ENCODE data around the gene SELENOO. TPM values are rescaled to one million over a fixed set of nuclear protein-coding genes. Genes with fewer than 3 reads are reported as not detected.

Gene SELENOO
- total RNA-seq, 1 experiment from 2014 or later = 29.6 TPM

GRCh38 chr22:50182176-50183081 lies 18.4 kb upstream of the SELENOO start:
- POLR2A ChIA-PET = no interaction called here
- no TSS peak for BruUV-seq (replicated peaks)
- Histone ChIP-seq H3K79me2 (ENCODE audit: insufficient read depth, low read length) (peaks cover 14% of the 10 kb centered on the region), H3K9me2 (ENCODE audit: insufficient read depth) (no peaks in the 10 kb centered on the region), H3K4me1 (ENCODE audit: control insufficient read depth in 1 of 2, insufficient read depth in 2 of 2, low read length in 2 of 2) (peaks cover 18 to 28% of the 10 kb centered on the region in 2 experiments; a peak in 3 of 4 replicates), H4K20me1 (ENCODE audit: insufficient read depth) (no peaks in the 10 kb centered on the region), H3K9ac (ENCODE audit: low read length) (no peak overlapping the region), H2AFZ (ENCODE audit: low read depth, low read length, poor library complexity, severe bottlenecking) (no peak overlapping the region), H3K4me2 (ENCODE audit: low read length) (no peak overlapping the region), H3K4me3 (replicated peaks in 1 of 2; ENCODE audit: low read depth in 1 of 2, low read length in 2 of 2) (no peak overlapping the region), H3K27me3 (ENCODE audit: insufficient read depth, low read length) (no peaks in the 10 kb centered on the region), H3K27ac (ENCODE audit: low read depth, low read length) (no peak overlapping the region), H3K36me3 (ENCODE audit: control insufficient read depth in 1 of 2, insufficient read depth in 2 of 2, low read length in 2 of 2) (no peaks in the 10 kb centered on the region), H3K9me3 (ENCODE audit: control insufficient read depth in 1 of 2, insufficient read depth in 1 of 2, low read depth in 1 of 2, low read length in 2 of 2) (no peaks in the 10 kb centered on the region)
- intact Hi-C loops (cut with micrococcal nuclease) = no loop called here
- RAD21 ChIA-PET (ENCODE audit: low non-redundant PET in 1 of 2, low total read pairs in 2 of 2, uncharacterized antibody in 2 of 2, unreplicated experiment in 2 of 2) = no interaction called here
- TF ChIP-seq SRF (IDR thresholded peaks at IDR 0.05; ENCODE audit: low read depth) (no peak), POLR2A (IDR thresholded peaks at IDR 0.05; ENCODE audit: borderline replicate concordance, extremely low read depth, insufficient read depth, insufficient read length) (no peak), MAX (IDR thresholded peaks at IDR 0.05) (no peak), YY1 (IDR thresholded peaks at IDR 0.05; ENCODE audit: extremely low read depth, insufficient replicate concordance, low read depth, low read length) (no peak), EZH2 (IDR thresholded peaks at IDR 0.05) (no peak), ATF3 (IDR thresholded peaks at IDR 0.05) (no peak), EGR1 (IDR thresholded peaks at IDR 0.05; ENCODE audit: low read depth) (no peak), CEBPB (IDR thresholded peaks at IDR 0.05; ENCODE audit: low read depth) (no peak), CBX3 (IDR thresholded peaks at IDR 0.05; ENCODE audit: low read depth) (no peak), JUND (IDR thresholded peaks at IDR 0.05) (no peak), RAD21 (IDR thresholded peaks at IDR 0.05; ENCODE audit: low read depth) (no peak), SIN3A (IDR thresholded peaks at IDR 0.05; ENCODE audit: low read depth) (no peak)
- CTCF ChIA-PET = no interaction called here
- DNase-seq (ENCODE audit: low read depth, low spot score) (no peak), ATAC-seq (no peak)

Measured in HCT116 (cell line).